NT2/D1 (cell line): ENCODE measurements around the gene MAPK10.

Experiments used
- DNase-seq: peaks from one replicate; pipeline ENCODE4 v3.0.0-alpha.2; 2011; ENCODE audit warnings: low read depth, low spot score
- H3K27me3 ChIP-seq: 2 replicates; pipeline ENCODE4 v1.6.0; 2011; ENCODE audit warnings: mild to moderate bottlenecking; ENCODE audit not compliant: insufficient read length, insufficient read depth
- H3K36me3 ChIP-seq: 2 replicates; pipeline ENCODE4 v1.6.1; 2011; ENCODE audit warnings: mild to moderate bottlenecking, low read length, mixed read lengths; ENCODE audit not compliant: insufficient read depth, insufficient read length
- H3K4me1 ChIP-seq: 2 replicates; pipeline ENCODE4 v1.5.1; 2011; ENCODE audit not compliant: insufficient read depth, insufficient read length
- H3K4me3 ChIP-seq: 2 replicates; pipeline ENCODE4 v1.5.1; 2011; ENCODE audit warnings: low read depth; ENCODE audit not compliant: insufficient read length
- H3K9ac ChIP-seq: 2 replicates; pipeline ENCODE4 v1.6.0; 2011; ENCODE audit warnings: low read depth; ENCODE audit not compliant: insufficient read length
- H3K9me3 ChIP-seq: 2 replicates; pipeline ENCODE4 v1.5.1; 2011; ENCODE audit warnings: mild to moderate bottlenecking, low read length; ENCODE audit not compliant: insufficient read depth
- SUZ12 ChIP-seq: IDR thresholded peaks from 2 replicates; pipeline ENCODE4 v1.6.1; 2011; ENCODE audit not compliant: insufficient read length, insufficient read depth; ENCODE audit errors: extremely low read depth
- YY1 ChIP-seq: IDR thresholded peaks from 2 replicates; pipeline ENCODE4 v1.6.1; 2011; ENCODE audit not compliant: insufficient read length, insufficient read depth
- ZNF274 ChIP-seq: IDR thresholded peaks from 2 replicates; pipeline ENCODE4 v1.6.1; 2011; ENCODE audit warnings: mild to moderate bottlenecking, low read depth, low read length

Gene MAPK10

GRCh38 chr4:86256086-86256485, 103.8 kb downstream of the MAPK10 start:
- Histone ChIP-seq H3K4me3 (no peak overlapping the region), H3K27me3 (no peaks in the 10 kb centered on the region), H3K36me3 (no peaks in the 10 kb centered on the region), H3K9me3 (no peaks in the 10 kb centered on the region), H3K9ac (no peak overlapping the region), H3K4me1 (no peaks in the 10 kb centered on the region)
- TF ChIP-seq ZNF274 (no peak), YY1 (no peak), SUZ12 (no peak)
- DNase-seq = no peak

DNA sequence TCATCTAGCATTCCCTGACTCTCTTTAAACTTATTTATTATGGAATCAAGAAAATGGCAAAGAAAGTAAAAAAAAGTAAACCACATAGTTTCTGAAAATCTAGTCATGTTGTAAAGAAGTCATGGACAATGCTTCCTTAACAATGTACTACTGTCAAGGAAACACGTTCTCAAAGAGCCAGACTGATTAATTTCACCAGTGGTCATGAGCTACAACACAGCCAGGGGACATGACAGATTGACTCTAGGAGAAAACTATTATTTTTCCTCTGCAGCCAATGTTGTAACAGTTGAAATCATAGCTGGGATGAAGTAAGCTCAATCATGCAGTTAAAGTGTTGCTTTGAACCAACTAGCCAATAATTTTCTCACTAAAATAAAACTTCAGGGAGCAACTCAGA, 109.2 kb downstream of the MAPK10 start:
- no peaks in the 10 kb centered on the region for H3K36me3 ChIP-seq
- no peak for DNase-seq
- H3K4me1 ChIP-seq = no peaks in the 10 kb centered on the region
- H3K9me3 ChIP-seq = no peaks in the 10 kb centered on the region
- no peaks in the 10 kb centered on the region for H3K27me3 ChIP-seq
- TF ChIP-seq ZNF274 (no peak), YY1 (no peak), SUZ12 (no peak)
- no peak overlapping the region for H3K4me3 ChIP-seq
- no peak overlapping the region for H3K9ac ChIP-seq

DNA sequence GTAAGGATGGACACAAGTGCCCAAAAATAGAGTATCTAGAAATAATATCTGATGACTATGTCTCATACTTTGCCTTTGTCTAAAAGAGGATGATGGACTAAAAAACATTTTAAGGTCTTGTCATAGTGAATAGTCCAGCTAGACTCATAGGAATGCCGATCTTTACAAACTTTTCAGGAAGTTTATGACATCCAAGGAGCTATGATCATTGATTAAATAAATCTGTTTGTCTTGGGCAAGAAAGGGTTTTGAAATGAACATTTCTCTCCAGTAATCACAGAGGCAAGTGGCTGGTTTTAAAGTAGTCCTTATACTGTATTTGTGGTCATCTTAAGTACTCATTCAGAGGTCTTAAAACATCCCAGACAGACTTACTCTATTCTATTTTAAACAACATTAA, 109.8 kb downstream of the MAPK10 start:
- no peak for DNase-seq
- Histone ChIP-seq H3K4me1 (no peaks in the 10 kb centered on the region), H3K27me3 (no peaks in the 10 kb centered on the region)

DNA sequence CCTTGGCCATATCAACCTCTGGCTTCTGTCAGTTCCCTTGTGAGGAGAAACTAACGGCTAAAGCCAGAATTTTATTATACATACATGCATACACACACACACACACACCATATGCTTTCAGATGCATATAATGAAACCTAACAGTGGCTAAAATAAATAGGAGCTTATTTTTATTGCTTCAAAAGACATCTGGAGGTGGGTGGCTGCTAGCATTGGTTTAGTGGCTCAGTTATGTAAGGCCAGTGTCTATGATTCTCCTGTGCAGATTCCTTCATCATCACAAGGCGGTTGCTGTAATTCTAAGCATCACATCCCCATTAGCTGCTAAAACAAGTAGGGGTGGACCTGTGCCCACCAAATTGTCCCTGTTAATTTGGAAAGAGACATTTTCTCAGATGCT, 110.8 kb downstream of the MAPK10 start:
- Histone ChIP-seq H3K36me3 (no peaks in the 10 kb centered on the region), H3K9me3 (no peaks in the 10 kb centered on the region), H3K4me1 (no peaks in the 10 kb centered on the region), H3K27me3 (no peaks in the 10 kb centered on the region), H3K9ac (no peak overlapping the region), H3K4me3 (no peak overlapping the region)
- DNase-seq = no peak
- no peak for TF ChIP-seq ZNF274
- no peak for TF ChIP-seq SUZ12
- TF ChIP-seq YY1 = no peak

More for the DNA sequence above, 109.8 kb downstream of the MAPK10 start:
- TF ChIP-seq ZNF274 = no peak
- no peak for TF ChIP-seq SUZ12
- TF ChIP-seq YY1 = no peak
- Histone ChIP-seq H3K36me3 (no peaks in the 10 kb centered on the region), H3K4me3 (no peak overlapping the region), H3K9ac (no peak overlapping the region), H3K9me3 (no peaks in the 10 kb centered on the region)

DNA sequence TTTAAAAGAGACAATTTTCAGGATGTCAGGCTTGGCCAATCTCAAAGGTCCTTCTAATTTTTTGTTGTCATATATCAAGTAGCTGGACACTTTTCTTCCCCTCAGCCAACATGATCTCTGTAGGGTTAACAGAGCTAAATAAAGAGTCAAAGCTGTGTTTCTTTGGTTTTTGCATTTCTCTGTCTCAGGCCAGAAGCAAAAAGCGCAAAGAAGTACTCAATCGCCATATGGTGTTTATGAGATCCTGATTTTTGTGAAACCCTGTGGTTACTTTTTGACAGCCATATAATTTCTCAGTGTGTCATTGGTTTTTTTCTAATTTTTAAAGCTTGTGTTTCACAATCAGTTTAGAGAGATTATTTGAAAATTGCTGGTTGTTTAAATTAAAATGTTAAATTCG, 111.9 kb downstream of the MAPK10 start:
- no peaks in the 10 kb centered on the region for H3K9me3 ChIP-seq
- no peak overlapping the region for H3K9ac ChIP-seq
- no peaks in the 10 kb centered on the region for H3K27me3 ChIP-seq
- DNase-seq = no peak
- H3K4me1 ChIP-seq = no peaks in the 10 kb centered on the region
- no peak overlapping the region for H3K4me3 ChIP-seq
- H3K36me3 ChIP-seq = no peaks in the 10 kb centered on the region
- TF ChIP-seq SUZ12 (no peak), ZNF274 (no peak), YY1 (no peak)

DNA sequence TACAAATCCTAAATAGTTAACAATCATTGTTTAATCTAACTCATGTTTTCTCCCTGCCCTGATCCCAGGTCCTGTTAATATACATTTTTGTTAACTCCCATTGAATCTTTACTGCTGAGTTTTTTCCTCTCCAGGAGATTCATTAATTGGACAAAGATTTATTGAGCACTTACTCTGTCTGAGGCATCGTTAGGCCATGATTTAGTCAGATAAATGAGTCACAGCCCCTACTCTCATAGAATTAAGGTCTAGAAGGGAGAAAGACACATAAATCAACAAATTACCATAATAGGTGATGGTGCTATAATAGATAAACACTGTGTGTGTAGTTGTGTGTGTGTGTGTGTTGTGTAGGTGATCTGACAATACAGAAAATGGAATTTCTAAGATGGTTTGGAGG, 112.5 kb downstream of the MAPK10 start:
- H3K4me1 ChIP-seq = no peaks in the 10 kb centered on the region
- H3K9me3 ChIP-seq = no peaks in the 10 kb centered on the region
- no peaks in the 10 kb centered on the region for H3K36me3 ChIP-seq
- DNase-seq = no peak
- H3K27me3 ChIP-seq = no peaks in the 10 kb centered on the region
- no peak for TF ChIP-seq YY1
- TF ChIP-seq ZNF274 = no peak
- TF ChIP-seq SUZ12 = no peak
- no peak overlapping the region for H3K9ac ChIP-seq
- H3K4me3 ChIP-seq = no peak overlapping the region

DNA sequence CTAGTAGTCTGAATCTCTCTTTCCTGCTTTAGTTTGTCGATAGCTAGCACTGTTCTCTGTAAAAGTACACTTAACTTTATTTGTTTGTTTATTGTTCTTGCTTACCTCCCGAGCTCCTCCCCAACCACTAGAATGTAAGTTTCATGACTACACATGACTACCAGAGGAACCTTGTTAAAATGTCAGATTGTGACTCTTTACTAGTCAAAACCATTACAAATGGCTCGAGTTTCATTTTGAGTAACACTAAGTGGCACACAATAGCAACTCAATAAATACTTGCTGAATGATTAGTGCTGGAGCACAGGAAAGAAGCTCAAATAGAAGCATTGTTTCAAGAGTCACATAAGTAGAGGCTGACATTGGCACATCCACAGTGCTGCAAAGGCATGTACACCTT, 116.1 kb downstream of the MAPK10 start:
- Histone ChIP-seq H3K4me3 (no peak overlapping the region), H3K27me3 (no peaks in the 10 kb centered on the region), H3K4me1 (no peaks in the 10 kb centered on the region), H3K36me3 (no peaks in the 10 kb centered on the region), H3K9ac (no peak overlapping the region), H3K9me3 (no peaks in the 10 kb centered on the region)
- TF ChIP-seq YY1 = no peak
- no peak for TF ChIP-seq ZNF274
- no peak for TF ChIP-seq SUZ12
- no peak for DNase-seq

DNA sequence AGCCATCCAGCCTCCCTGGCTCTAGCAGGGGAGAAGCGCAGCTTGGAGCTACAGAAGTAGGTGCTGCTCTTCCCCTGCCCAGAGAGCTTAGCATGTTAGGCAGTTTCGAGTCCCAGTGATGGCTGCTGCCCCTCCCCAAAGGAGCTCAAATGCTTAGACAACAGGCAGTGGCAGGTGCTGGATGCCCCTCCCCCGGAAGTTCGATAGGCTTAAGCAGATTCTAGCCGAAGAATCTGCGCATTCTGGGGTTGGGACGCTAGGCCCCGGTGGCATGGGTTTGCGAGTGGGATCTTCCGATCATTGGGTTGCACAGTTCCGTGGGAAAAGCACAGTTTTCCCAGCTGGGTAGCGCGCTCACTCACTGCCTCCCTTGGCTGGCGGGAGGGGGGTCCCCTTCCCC, 117.2 kb downstream of the MAPK10 start:
- Histone ChIP-seq H3K9me3 (no peaks in the 10 kb centered on the region), H3K9ac (no peak overlapping the region)
- DNase-seq = no peak

More for the DNA sequence above, 117.2 kb downstream of the MAPK10 start:
- no peak overlapping the region for H3K4me3 ChIP-seq
- H3K27me3 ChIP-seq = no peaks in the 10 kb centered on the region
- H3K36me3 ChIP-seq = no peaks in the 10 kb centered on the region
- TF ChIP-seq YY1 (no peak), SUZ12 (no peak), ZNF274 (no peak)
- H3K4me1 ChIP-seq = no peaks in the 10 kb centered on the region
